ENCODE data around the gene C11orf21.

DNA sequence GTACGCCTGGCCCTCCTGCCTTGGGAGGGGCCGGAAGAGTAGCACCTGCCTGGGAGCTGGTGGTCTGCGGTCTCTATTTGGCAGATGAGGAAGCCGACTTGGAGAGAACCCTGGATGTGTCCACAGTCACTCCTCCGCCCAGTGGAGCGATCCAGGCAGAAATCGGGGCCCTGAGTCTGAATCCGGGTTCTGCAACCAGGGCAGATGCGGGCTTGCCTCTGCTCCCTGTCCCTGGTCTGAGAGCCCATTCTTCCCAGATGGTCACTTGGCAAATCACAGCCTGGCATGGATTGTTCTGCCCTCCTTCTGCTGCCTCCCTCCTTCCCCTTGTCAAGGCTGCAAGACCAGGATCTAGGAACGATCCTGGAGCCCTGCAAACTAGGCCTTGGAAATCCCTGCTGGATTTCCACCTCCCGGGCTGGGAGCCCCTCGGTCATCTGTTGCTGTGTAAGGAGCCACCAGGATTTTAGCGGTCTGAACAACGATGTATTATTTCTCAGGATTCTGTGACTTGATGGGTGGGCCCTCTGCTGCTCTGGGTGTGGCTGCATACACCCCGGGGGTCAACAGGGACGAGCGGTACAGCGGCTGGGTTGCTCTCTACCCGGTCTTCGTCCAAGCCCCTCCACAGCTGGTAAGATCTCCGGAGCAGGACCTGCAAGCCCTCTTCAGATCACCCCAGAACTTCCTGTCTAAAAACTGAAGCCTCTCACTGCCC is 29.3 kb downstream of the C11orf21 start:
- no peak for TF ChIP-seq SIN3A (IDR thresholded peaks at IDR 0.05; ENCODE audit: low read depth, low read length)
- TF ChIP-seq ESRRA (IDR thresholded peaks at IDR 0.05; ENCODE audit: low read length) = no peak
- TF ChIP-seq CEBPB (IDR thresholded peaks at IDR 0.05; ENCODE audit: borderline replicate concordance in 1 of 2, low read depth in 2 of 2, low read length in 2 of 2) = no peak
- no peak for TF ChIP-seq PKNOX1 (IDR thresholded peaks at IDR 0.05)
- TF ChIP-seq ZNF274 (IDR thresholded peaks at IDR 0.05; ENCODE audit: insufficient read depth, insufficient read length) = no peak
- TF ChIP-seq, protein P1, sequence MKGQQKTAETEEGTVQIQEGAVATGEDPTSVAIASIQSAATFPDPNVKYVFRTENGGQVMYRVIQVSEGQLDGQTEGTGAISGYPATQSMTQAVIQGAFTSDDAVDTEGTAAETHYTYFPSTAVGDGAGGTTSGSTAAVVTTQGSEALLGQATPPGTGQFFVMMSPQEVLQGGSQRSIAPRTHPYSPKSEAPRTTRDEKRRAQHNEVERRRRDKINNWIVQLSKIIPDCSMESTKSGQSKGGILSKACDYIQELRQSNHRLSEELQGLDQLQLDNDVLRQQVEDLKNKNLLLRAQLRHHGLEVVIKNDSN (IDR thresholded peaks at IDR 0.05; ENCODE audit: borderline replicate concordance, extremely low read length, insufficient read depth, low read depth, low read length) = no peak
